HUDEP-2 (cell line): Measurements from ENCODE around the gene PTPRN2.
"Not testable (repeated sequence)": the region's sequence is repeated elsewhere in the genome, so short reads cannot be mapped to it uniquely, and the experiment has no call there.

Experiments
- DNase-seq, 76 experiments: peaks; one replicate each; lab custom pipeline; 2025; ENCODE audit not compliant: unreplicated experiment in 76 of 76; lab: John Stamatoyannopoulos, UW

PTPRN2 gene

GRCh38 chr7:157940497-157940896, 647.1 kb downstream of the PTPRN2 start:
- no peak for DNase-seq

GRCh38 chr7:157938211-157938610, 649.4 kb downstream of the PTPRN2 start:
- DNase-seq, result no peak

GRCh38 chr7:157937406-157937805, 650.2 kb downstream of the PTPRN2 start:
- DNase-seq, result no peak

- DNase-seq, result no peak
These were observed 650.6 kb downstream of the PTPRN2 start for GRCh38 chr7:157936976-157937375.

- DNase-seq, result not testable (repeated sequence)
These were observed 651.9 kb downstream of the PTPRN2 start for GRCh38 chr7:157935721-157936120.

GRCh38 chr7:157933219-157934155, 654.1 kb downstream of the PTPRN2 start:
- not testable (repeated sequence) for DNase-seq

GRCh38 chr7:157932498-157933218, 655.0 kb downstream of the PTPRN2 start:
- no peak for DNase-seq

GRCh38 chr7:157930926-157931466, 656.6 kb downstream of the PTPRN2 start:
- DNase-seq, result no peak

- DNase-seq, result no peak
These were observed 657.2 kb downstream of the PTPRN2 start for GRCh38 chr7:157930441-157930840.

- DNase-seq, result no peak
These were observed 658.0 kb downstream of the PTPRN2 start for GRCh38 chr7:157929671-157930070.

- no peak for DNase-seq
These were observed 658.7 kb downstream of the PTPRN2 start for GRCh38 chr7:157928808-157929425.

- no peak for DNase-seq
These were observed 659.3 kb downstream of the PTPRN2 start for GRCh38 chr7:157928171-157928794.

GRCh38 chr7:157927313-157927925, 660.2 kb downstream of the PTPRN2 start:
- no peak for DNase-seq

GRCh38 chr7:157926521-157927150, 661.0 kb downstream of the PTPRN2 start:
- no peak for DNase-seq

GRCh38 chr7:157926107-157926506, 661.5 kb downstream of the PTPRN2 start:
- no peak for DNase-seq

GRCh38 chr7:157925383-157925875, 662.2 kb downstream of the PTPRN2 start:
- no peak for DNase-seq

- DNase-seq, result no peak
These were observed 663.6 kb downstream of the PTPRN2 start for GRCh38 chr7:157923903-157924630.

GRCh38 chr7:157922576-157922975, 665.0 kb downstream of the PTPRN2 start:
- no peak for DNase-seq
